GM12874 (cell line): ENCODE results near the gene CLEC2L.

Source experiments
- TF ChIP-seq, protein P1 (sequence below): IDR thresholded peaks from 2 replicates; pipeline ENCODE4 v1.5.1; 2011; ENCODE audit warnings: low read depth, mild to moderate bottlenecking, control low read depth, low read length, moderate library complexity; ENCODE audit not compliant: insufficient read depth

Gene CLEC2L

GRCh38 chr7:139560678-139561077 lies 37.2 kb downstream of the CLEC2L start:
- TF ChIP-seq, protein P1, sequence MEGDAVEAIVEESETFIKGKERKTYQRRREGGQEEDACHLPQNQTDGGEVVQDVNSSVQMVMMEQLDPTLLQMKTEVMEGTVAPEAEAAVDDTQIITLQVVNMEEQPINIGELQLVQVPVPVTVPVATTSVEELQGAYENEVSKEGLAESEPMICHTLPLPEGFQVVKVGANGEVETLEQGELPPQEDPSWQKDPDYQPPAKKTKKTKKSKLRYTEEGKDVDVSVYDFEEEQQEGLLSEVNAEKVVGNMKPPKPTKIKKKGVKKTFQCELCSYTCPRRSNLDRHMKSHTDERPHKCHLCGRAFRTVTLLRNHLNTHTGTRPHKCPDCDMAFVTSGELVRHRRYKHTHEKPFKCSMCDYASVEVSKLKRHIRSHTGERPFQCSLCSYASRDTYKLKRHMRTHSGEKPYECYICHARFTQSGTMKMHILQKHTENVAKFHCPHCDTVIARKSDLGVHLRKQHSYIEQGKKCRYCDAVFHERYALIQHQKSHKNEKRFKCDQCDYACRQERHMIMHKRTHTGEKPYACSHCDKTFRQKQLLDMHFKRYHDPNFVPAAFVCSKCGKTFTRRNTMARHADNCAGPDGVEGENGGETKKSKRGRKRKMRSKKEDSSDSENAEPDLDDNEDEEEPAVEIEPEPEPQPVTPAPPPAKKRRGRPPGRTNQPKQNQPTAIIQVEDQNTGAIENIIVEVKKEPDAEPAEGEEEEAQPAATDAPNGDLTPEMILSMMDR = no peak

DNA sequence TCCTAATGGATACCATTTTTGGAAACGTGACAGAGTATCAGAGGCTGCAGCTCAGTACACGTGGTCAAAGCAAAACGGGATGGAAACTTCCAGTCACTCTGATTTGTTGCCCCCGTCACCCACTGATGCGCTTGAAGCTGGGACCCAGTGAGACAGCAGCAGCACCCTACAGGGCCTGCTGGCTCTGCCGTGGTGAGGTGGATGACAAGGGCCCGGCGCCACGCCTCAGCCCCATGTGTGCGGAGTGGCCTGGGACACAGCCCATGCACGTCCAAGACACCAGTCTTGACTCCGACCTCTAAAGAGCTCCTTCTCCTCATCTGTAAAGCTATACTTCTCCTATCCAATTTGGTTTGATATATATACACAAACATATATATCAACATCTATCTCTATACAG lies 39.0 kb downstream of the CLEC2L start:
- TF ChIP-seq, protein P1 = no peak

DNA sequence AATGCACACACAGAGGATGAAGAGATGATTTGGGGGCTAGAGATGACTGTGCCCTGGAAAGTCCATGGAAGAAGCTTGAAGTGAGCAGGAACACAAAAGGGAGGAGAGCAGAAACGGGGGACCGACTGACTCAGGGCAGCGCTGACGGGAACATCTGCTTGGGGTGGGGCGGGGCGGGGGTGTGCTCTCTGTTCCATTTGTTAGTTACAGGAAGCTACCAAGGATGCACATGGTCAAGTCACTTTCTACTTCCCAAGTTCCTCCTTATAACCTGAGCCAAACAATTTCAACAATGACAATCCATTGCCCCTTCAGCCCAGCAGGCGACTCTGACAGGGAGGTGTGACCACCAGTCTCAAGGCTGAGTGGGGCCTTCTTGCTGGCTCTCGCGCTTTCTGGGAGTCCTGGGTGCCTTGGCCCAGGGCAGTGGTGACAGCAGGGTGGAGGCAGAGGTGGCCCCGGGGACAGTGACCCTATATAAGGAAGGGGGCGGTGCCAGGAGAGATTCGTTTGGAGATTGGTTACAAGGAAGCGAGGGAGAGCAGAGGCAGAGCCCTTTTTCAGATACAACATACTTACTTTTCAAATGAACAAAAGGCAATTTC lies 39.6 kb downstream of the CLEC2L start:
- TF ChIP-seq, protein P1 = no peak

GRCh38 chr7:139563856-139564255 lies 40.4 kb downstream of the CLEC2L start:
- TF ChIP-seq, protein P1 = no peak

DNA sequence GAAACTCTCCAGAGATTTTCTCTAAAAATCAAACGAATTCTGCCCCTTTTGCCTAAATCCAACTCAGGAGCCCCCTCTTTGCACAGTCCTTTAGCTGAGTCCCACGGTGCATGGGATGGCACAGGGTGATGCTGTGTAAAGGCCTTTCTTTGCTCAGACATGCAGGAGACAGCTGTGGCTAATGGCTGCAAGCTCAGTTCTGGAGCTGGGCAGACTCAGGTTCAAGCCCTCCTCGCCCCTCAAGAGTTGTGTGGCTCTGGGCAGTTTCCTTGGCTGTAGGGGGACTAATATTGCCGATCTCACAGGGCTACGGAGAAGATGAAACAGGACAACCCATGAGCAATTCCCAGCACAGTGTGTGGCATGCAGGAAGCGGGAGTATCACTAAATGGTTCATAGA lies 42.6 kb downstream of the CLEC2L start:
- TF ChIP-seq, protein P1 = no peak

DNA sequence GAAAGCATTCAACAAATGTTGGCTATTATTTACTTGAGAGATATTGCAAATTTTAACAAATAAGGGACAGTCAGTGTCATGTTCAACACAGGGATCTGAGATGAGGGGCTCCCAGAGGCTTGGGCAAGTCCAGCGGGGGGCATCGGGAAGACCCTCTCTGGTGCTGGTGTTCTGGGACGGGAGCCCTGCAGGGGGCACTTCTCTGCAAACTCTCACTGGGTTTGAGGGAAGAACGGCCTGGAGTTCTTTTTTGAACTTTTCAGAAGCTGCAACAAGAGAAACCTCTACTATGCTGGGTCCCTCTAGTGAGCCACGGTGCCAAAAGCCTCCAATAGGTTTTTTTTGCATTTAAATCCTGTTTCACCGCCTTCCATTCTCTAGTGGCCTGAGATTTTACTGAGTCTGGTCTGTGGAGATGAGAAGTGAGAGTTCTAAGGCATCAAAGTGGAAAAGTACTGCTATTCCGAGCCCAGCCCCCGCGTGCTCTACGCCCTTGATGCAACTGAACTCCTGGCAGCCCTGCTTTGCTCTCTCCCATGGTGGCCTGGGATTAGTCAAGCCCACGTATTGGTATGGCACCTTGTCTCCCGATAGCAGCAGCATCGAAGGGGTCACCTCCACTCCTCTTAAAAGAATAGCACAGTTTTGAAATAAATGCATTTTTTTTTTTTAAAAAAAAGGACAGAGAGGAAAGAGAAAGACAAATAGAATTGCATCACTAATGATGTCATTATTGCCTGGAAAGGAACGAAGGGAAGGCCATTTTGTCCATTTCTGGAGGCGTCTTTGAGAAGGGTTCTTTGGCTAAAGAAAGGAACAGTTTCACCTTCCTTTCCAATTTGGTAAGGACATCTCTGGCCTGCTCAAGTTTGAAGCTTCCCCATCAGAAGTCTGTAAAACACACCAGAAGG lies 43.5 kb downstream of the CLEC2L start:
- TF ChIP-seq, protein P1 = no peak

DNA sequence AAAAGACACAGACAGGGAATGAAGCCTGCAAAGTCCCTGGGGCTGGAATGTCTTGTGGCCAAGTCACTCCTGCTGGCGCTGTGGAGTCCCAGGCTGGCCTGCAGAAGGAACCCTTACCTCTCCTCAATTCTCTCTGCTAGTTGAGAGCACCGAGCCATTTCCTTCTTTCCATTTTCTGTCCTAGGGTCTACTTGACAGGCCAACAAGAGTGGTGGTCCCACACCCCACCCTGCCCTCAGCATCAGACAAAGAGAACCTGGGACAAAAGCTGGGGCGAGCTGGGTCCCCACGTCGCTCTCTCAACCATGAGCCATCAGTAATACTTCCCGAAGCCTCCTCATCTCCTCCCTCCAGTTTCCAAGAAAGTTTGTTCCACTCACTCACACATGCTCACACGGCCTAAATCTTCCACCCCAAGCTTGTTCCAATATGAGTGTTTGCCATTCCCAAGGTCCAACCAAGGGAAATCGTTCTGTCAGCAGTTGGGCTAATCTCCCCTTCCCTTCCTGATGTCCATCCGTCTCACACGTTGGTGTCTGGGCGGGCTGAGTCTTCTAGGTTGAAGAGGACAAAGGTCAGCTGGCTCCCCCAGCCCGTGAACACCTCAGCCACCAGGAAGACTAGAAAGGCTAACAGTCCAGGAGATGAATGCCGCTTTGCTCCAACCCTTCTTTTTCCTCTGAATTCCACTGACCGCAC lies 44.3 kb downstream of the CLEC2L start:
- TF ChIP-seq, protein P1 = no peak
